Activated CD8-positive, alpha-beta memory T cell treated with anti-CD3 and anti-CD28 coated beads, Interleukin-2, amount 50 U/mL, for 24 hours (primary cell): ENCODE results near the gene ZNF592.

ENCODE experiments used
- DNase-seq: peaks from one replicate; pipeline ENCODE4 v3.0.0-alpha.2; 2020; ENCODE audit errors: extremely low read depth

The ZNF592 gene

DNA sequence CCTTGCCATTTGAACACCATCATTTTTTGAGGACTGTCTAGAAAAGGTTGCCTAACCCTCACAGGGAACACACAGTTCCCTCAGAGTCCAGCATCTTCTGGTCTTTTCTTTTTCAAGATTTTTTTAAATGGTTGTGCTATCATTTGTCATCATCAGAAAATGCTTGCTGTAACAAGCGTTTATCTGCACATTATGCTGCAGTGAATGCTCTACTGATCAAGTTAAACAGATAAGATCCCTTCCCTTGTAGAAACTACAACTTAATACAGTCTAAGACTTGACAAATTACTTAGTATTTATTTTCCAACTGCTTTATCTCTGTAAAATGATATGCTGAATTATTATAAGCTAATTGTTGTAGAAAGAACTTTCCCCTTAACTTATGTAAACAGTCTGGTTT lies 56.8 kb downstream of the ZNF592 start:
- no peak for DNase-seq

- DNase-seq = no peak
Measured at GRCh38 chr15:84807228-84807627, 58.8 kb downstream of the ZNF592 start.

GRCh38 chr15:84810073-84810840 lies 61.9 kb downstream of the ZNF592 start:
- no peak for DNase-seq

- DNase-seq = no peak
Measured at GRCh38 chr15:84811151-84811550, 62.8 kb downstream of the ZNF592 start.

GRCh38 chr15:84811828-84812227 lies 63.4 kb downstream of the ZNF592 start:
- DNase-seq = no peak

DNA sequence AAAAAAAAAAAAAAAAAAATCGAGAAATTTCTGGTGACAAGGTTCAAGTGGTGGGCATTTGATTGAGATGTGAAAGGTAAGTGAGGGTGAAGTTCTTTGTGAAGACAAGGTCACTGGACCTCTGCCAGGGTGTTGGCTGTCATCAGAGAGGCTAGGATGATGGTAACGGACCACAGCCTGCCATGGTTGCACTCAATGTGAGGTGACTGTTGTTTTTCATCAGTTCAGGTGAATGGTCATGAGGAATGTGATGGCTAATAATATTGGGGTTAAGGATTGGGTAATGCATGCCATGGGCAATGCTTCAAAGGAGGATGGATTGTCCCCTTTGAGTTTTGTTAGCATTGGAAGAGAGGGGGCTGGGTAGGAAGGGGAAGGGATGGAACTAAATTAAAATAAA lies 64.5 kb downstream of the ZNF592 start:
- no peak for DNase-seq

GRCh38 chr15:84813435-84813834 lies 65.0 kb downstream of the ZNF592 start:
- no peak for DNase-seq

DNA sequence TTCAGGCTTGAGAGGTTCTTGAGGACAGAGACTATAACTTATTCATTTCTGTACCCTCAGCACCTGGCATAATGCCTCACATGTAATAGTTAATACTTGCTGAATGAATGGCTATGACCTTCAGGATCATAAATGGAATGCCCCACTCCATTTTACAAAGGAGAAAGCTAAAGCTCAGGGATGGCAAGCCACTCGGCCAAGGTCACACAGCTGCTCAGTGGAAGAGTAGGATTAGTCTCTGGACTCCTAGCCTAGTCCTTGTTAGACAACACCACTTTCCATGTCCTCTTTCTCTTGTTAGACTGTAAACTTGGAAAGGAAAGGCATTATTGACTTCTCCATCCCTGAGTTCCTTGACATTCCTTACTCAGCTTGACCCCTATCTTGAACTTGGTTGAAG lies 65.5 kb downstream of the ZNF592 start:
- DNase-seq = no peak

DNA sequence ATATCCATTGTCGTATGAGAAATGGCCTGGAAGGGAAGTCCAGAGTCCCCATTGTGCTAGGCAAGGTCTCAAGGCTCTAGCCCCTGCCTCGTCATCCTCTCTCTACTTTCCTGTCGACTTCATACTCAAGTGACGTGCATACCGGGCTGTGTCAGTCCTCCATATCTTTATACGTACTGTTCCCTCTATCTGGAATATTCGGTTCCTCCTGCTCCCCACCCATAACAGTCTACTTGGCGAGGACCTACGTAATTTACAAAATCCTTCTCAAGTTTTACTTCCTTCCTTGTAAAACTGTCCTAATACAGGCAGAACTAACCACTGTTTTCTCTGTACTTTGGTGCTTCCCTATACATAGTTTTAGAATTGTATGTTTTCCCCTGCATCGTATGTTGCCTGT lies 66.5 kb downstream of the ZNF592 start:
- no peak for DNase-seq

DNA sequence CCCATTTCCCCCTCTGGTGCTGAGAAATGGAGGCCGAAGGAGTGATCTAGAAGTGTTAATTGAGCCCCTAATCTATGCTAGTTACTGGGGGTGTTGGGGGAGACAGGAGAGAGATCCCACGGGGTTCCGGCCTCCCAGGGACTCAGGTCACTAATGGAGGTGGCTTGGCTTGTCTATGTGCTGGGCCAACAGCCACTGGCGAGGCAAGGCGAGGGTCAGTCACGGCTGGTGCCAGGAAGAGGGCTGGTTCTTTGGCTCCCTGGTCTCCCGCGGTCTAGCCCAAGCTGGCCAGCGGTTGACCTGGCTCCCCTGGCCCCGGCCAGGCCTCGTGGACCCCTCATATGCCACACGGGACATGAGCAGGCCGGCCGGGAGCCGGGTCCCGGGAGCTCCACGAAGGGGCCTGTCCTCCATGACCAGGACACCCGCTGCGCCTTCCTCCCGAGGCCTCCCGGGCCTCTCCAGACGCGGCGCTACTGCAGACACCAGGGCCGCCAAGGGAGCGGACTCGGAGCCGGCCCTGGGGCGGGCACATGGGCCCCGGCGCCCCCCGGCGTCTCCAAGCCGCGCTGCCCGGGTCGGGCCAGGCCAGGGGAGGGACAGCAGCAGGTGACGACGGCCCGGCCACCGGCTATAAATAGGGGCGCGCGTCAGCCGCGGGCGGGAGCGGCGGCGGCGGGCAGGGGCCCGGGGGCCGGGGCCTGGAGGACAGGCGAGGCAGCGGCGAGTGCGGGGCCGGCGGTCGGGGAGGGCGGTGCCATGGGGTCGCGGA lies 68.5 kb downstream of the ZNF592 start, which contains the start of gene ALPK3:
Gene ALPK3 (plus strand): TSS at position 663 of the 772 bp plus-strand sequence. CDS start 97 bp downstream, at position 760.
- DNase-seq = no peak

DNA sequence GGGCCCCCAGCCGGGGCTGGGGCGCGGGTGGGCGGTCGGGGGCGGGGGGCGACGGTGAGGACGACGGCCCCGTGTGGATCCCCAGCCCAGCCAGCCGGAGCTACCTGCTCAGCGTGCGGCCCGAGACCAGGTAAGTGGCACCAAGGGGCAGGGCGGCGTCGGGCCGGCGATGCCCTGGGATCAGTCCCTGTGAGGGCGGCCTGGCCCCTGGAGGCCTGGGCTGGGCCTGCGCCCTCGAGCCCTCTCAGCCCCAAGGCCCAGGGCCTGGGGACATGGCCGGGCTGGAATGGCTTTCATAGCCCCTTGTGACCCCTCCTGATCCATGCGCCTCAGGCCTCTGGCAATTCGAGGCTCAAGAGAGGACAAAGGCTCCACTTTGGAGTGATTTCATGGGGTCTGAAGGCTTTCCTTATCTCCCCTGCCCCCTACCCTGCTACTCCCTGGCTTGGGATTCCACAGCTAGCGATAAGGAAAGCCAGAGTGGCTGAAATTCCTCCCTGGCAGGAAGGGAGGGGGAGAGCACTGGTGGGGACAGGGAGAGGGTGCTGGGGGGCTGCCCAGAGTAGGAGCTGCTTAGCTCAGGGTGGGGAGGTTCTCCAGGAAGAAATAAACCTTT lies 69.2 kb downstream of the ZNF592 start:
- DNase-seq = no peak

- no peak for DNase-seq
Measured at GRCh38 chr15:84818261-84819131, 70.1 kb downstream of the ZNF592 start.

GRCh38 chr15:84819291-84819768 lies 70.9 kb downstream of the ZNF592 start:
- DNase-seq = no peak

- DNase-seq = no peak
Measured at GRCh38 chr15:84819791-84820190, 71.4 kb downstream of the ZNF592 start.

DNA sequence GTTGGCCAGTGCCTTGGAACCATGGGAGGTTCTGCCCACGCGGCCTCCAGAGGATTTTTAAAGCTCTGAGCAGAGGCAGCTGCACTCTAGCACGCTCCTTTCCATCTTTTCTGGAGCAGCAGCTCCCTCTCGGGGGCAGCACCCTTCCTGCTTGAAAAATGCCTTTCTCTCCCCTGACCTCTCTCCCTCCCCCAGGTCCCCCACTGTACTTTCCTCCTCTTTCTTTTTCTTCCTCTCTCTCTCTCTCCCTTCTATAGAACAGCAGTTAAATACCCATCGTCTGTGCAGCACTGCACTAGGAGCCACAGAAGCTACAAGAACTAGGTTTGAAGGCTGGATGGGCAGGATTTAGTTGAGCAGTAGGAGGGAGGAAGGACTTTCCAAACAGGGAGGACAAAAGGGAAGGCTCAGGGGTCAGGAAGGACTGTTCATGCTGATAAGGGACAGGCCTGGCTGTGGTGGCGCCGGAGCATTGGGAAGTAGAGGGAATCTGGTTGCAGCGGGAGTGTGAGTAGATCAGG lies 73.2 kb downstream of the ZNF592 start:
- DNase-seq = no peak

GRCh38 chr15:84822653-84823281 lies 74.4 kb downstream of the ZNF592 start:
- DNase-seq = no peak

GRCh38 chr15:84823282-84823878 lies 75.0 kb downstream of the ZNF592 start:
- no peak for DNase-seq

DNA sequence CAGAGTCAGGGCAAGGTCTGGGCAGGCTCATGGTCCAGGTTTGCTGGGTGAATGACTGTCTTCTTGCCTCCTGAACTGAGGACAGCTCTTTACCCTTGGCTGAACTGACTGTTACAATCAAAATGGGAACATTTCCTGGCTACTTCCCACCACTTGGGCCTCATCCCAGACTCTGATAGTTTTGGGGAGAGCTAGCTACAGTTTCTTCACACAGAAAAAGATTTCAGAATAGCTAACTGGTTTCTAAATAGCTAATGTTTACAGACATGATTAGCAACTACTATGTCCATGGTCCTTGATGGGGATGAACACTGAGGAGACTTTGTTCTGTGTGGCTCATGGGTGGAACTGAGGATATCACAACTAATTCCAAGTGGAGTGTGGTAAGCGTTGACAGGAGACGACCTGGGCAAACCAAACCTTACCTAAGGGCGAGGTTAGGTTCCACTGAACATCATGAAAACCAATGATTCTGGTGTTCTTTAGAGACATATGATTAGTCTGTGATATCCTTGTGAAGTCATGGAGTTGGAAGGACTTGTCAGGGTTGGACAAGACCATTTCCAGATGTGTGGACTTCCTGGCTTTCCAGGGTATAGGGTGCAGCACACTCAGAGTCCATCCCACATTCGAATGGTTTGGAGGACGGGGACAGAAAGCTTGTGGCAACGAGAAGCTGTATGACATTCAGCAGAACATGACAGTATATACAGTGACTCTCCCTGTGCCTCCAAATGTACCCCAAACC lies 76.0 kb downstream of the ZNF592 start:
- DNase-seq = no peak

GRCh38 chr15:84826369-84826823 lies 78.0 kb downstream of the ZNF592 start:
- no peak for DNase-seq

DNA sequence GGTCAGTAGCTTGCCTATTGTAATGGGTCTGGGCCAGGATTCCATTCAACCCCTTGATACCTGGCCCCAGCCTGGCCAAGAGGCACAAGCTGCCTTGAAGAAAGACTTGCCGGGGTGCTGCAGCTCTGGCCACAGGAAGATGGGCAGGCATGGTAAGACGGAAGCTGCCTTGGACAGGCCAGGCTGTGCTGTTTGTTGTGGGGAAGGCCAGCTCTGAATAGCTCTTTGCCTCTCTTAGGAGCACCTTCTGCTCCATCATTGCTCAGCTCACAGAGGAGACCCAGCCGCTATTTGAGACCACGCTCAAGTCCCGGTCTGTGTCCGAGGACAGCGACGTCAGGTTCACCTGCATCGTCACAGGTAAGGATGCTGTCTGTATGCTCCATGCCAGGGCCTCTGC lies 78.9 kb downstream of the ZNF592 start:
- DNase-seq = no peak
